Measurements from ENCODE around the gene COL5A1.
"Not testable (repeated sequence)": the region's sequence is repeated elsewhere in the genome, so short reads cannot be mapped to it uniquely, and the experiment has no call there.

The COL5A1 gene

GRCh38 chr9:134710271-134710540, 68.6 kb downstream of the COL5A1 start:
- DNase-seq (ENCODE audit: low read depth): no peak

DNA sequence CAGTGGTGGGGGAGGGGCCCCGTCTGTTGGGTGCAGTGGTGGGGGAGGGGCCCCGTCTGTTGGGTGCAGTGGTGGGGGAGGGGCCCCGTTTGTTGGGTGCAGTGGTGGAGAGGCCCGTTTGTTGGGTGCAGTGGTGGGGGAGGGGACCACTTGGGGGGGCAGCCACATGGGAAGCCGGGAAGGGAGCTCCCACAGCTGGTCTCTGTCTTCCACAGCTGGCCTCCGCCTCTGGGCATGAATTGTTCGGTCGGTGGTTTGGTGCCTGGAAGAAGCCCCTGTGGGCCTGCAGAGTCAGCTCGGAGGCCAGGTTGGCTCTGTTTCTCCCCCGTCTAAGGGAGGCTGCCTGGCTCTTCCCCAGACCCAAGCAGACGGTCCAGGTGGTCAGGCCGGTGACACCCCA, 69.3 kb downstream of the COL5A1 start:
- DNase-seq (ENCODE audit: low read depth): no peak

GRCh38 chr9:134712243-134712642, 70.6 kb downstream of the COL5A1 start:
- no peak for DNase-seq (ENCODE audit: low read depth)

DNA sequence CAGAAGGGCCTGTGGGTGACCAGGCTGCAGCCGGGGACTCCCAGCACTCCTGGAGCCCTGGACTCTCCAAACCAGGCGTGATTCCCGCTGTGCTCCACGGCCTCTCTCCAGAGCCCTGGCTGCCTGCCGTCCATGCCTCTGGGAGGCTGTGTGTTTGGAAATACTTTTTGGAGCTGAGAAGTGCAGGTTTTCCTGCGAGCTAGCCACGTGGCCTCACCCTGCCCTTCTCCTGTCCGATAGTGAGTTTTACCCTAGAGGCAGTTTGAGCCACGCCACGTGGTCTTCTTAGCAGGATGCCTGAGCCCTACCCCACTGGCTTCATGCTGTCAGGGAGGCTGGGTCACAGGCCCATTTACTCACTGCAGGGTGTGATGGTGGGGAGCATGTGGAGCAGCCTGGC, 71.3 kb downstream of the COL5A1 start:
- DNase-seq (ENCODE audit: low read depth): no peak

DNA sequence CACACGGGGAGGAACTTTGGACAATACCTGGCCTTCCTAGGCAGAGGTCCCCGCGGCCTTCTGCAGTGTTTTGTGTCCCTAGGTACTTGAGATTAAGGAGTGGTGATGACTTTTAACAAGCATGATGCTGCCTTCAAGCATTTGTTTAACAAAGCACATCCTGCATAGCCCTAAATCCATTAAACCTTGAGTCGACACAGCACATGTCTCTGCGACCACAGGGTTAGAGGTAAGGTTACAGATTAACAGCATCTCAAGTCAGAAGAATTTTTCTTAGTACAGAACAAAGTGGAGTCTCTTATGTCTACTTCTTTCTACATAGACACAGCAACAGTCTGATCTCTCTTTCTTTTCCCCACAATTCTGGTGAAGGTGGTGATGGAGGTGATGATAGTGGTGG, 73.9 kb downstream of the COL5A1 start:
- DNase-seq (ENCODE audit: low read depth): not testable (repeated sequence)

DNA sequence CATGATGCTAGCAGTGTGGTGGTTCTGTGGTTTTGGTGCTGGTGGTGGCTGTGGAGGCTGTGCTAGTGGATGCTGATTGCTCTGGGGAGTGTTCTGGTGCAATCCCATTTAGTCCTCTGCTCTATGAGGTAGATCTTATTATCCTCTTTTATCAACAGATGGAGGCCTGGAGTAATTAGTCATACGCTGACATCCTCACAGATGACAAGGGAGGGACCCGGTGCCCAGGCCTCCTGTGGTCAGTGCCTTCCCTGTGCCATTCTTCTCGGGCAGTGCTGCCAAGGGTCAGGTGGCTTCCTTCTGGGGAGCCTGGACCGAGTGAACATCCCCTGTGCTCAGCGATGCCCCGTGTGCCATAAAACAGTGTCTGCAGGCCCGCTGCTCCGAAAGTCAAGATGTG, 74.5 kb downstream of the COL5A1 start:
- DNase-seq (ENCODE audit: low read depth): no peak

GRCh38 chr9:134717056-134717455, 75.5 kb downstream of the COL5A1 start:
- no peak for DNase-seq (ENCODE audit: low read depth)

DNA sequence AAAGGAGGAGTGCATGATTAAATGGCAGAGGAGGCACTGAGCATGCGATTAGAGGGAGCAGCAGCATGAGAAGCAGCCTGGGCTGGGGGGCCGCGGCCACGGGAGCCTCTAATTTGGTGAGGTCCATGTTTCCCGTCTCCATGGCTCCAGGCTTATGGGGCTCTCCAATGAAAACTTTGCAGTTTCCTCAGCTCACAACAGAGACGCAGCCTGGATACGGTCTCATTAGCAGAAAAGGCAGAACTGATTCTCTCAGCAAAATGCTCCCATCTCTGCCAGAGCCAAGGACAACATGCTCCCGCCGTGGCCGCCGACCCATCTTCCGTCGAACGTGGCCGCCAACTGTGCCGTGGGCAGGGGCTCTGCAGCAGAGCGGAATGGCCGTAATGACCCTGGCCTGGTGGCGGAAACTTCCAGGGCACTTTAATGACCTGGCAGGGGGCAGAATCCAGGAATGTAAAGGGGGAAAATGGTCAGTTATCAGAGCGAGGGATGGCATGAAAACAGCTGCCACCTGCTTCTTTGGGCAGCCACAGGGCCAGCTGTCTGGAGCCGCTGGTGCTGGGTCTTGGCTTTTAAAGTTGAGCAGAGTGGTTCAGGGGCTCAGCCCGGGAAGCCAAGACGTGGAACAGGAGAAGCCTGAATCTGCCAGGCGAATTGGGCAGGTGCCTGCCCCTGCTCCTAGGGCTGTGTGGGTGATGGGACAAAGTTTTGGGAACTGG, 76.5 kb downstream of the COL5A1 start:
- DNase-seq (ENCODE audit: low read depth): no peak

- no peak for DNase-seq (ENCODE audit: low read depth)
Measured at GRCh38 chr9:134719331-134719730, 77.7 kb downstream of the COL5A1 start.

GRCh38 chr9:134720136-134720753, 78.6 kb downstream of the COL5A1 start:
- no peak for DNase-seq (ENCODE audit: low read depth)

DNA sequence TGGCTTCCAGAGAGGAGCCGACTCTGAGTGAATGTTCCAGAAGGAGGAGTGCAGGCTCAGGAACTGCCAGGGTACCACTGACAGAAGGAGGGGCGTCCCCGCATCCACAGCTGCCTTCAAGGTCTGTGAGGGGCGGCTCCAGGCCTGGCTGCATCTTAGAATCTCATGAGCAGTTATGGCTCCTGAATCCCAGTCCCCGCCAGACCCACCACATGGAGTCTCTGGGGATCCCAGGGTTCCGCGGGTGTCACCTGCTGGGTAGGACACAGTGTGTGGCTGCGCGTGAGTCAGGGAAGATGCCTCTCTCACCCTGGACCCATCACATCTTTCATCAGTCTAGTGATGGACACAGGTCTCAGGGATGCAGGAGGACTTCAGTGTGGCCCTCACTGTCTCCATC, 79.2 kb downstream of the COL5A1 start:
- DNase-seq (ENCODE audit: low read depth): no peak

DNA sequence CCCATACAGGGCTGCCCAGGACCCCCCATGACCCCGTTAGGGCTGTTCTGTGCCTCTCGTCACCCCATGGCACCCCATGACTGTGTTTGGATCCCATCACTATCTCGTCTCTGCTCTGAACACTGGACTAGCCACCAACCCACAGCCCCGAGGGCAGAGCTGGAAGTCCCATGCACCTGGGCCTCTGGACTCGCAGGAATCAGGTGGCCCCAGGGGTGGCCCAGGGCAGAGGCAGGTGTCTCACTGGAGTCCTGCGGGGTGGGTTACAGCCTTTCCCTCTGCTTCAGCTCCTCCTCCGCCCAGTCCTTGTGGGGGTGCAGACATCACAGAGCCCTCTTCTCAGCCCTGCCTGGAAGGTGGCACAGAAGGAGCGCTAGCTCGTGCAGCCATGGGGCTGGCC, 79.7 kb downstream of the COL5A1 start:
- DNase-seq (ENCODE audit: low read depth): no peak

DNA sequence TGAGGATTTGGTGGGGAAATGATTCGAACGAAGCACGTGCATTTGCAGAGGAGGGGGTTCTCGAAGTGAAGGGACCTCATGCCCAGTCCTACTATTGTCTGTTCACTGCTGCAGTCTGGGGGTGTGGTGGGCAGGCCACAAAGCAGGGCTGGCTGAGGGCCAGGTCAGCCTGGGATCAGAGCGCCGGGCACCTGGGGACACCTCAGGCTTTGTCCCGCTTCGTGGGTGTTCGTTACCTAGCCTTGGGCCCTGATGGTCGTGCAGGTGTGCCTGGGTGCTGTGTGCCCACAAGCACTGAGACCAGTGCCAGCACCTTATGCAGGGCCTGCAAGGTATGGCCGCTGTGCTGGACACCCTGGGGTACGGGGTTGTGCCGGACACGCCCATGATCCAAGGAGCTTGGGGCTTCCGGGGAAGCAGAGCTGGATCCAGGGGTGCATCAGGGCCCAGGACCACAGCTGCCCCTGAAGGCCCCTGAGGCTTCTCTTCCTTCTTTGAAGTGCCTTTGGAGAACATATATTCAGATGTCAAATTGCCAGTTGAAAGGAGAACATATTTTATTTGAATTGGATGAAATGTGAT, 80.6 kb downstream of the COL5A1 start:
- DNase-seq (ENCODE audit: low read depth): no peak

DNA sequence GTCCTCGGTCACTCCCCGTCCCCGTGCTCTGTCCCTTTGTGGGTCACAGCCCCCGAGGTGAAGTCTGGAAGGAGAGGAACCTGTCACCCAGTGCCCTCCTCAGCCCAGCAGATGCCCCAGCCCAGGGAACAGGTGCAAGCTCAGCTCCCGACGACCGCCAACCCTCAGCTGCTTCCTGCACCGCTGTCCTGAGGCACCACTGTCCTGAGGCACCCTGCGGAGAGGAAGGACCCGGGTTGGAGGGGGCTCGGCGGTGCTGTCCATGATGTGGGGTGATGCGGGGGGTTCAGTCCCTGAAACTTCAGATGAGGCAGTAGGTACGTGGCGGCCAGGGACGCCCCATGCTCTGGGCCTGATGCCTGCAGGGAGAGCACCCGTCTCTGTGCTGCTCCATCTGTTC, 81.4 kb downstream of the COL5A1 start:
- no peak for DNase-seq (ENCODE audit: low read depth)

DNA sequence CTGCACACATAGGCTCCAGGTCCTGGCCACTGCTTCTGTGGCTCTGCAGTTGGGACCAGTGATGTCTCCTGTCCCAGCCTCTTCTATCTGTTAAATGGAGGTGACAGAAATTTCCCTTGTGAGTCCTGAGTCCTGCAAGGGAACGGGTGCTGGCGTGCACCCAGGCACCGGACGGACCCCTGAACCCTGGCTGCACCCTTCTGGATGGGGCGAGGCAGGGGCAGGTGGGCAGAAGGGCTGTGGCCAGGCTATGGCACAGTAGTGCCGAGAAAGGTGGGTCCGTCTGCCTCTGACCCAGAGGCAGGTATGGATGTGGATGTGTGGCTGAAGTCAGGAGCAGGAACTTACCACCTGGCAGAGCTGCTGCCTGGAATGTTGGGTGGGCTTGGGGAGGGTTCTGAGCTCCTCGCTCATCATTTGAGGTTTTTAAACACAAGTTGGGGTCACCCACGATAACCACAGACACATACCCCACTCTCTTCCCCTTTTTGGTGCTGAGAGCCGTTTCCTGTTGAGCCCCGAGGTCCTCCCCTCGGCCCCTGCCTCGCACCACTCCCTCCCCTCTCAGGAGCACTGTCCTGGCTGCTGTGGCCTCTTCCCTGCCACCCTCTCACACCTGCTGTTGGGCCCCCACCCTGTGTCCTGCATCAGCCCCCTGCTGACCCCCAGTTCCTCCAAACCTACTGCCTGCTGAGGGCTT, 82.0 kb downstream of the COL5A1 start:
- DNase-seq (ENCODE audit: low read depth): no peak

DNA sequence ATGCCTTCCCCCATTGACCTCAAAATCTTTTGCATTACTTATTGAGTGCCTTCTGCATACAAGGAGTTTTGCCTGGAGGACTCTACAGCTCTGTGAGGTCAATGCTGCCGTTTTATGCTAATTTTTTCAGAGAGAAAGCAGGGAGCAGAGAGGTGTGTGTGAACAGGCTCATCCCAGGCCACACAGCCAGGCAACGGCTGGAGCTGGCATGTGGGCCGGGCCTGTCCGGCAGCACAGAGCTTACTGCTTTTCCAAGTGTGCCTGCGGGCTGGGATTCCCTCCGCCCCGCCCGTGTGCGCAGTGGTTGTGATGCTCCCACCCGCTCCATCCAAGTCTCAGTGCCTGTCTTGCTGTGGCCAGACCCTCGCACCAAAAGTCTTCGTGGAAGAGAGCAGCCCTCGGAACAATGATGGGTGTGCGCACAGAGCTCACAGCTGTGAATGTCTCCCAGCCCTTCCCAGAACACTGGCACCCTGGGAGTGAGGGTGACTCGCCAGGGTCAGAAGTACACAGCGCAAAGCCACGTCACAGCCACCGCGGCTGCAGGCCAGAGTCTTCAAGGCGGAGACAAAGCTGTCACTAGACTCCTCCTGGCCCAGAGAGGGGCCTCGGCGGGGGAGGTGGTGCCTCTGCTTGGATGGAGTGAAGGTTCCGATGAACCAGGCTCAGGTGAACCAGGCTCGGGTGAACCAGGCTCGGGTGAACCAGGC, 82.8 kb downstream of the COL5A1 start:
- no peak for DNase-seq (ENCODE audit: low read depth)

DNA sequence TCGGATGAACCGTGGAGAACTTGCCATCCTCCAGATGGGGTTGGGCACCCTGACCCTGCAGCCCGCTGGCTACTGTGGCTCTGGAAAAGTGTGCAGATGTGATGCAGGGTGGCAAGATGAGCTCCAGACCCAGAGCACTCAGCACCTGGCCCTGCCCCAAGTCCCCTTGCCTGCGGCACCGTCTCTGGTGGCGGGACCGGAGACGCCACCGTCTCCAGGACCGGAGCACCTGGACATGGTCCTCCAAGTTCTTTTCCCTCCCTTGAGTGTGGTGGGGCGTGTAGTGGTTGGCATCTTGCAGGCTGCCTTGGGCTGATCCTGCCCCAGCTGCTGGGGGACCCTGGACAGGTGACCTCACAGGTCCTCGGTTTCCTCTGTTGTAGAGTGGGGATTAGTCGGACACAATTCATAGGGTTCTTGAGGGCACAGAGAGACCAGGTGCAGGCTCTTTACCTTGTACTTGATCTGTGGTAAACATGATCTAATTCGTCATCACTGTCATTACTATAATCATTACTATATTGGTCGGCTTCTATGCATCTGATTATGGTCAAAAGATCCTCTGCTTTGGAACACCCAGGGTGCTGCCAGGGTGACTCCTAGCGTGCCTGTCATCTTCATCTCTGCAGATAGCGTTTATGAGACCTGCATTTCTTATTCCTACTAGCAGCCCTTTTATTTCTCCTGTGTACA, 83.5 kb downstream of the COL5A1 start:
- no peak for DNase-seq (ENCODE audit: low read depth)

DNA sequence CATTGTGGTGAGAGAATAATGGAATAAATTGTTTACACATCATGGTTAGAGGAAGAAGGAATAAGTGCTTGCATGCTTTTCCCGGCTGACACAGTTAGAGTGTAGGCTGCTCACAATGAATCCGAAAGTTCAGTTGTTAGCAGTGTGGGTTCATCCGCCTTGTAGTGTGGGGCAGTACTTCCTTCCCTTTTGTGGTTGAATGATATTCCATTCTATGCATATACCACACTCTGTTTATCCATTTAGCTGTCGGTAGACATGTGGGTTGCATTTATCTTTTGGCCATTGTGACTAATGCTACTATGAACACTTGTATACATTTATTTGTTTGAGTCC, 84.0 kb downstream of the COL5A1 start:
- DNase-seq (ENCODE audit: low read depth): no peak

- DNase-seq (ENCODE audit: low read depth): no peak
Measured at GRCh38 chr9:134726026-134726721, 84.6 kb downstream of the COL5A1 start.

GRCh38 chr9:134726722-134727034, 85.1 kb downstream of the COL5A1 start:
- no peak for DNase-seq (ENCODE audit: low read depth)

DNA sequence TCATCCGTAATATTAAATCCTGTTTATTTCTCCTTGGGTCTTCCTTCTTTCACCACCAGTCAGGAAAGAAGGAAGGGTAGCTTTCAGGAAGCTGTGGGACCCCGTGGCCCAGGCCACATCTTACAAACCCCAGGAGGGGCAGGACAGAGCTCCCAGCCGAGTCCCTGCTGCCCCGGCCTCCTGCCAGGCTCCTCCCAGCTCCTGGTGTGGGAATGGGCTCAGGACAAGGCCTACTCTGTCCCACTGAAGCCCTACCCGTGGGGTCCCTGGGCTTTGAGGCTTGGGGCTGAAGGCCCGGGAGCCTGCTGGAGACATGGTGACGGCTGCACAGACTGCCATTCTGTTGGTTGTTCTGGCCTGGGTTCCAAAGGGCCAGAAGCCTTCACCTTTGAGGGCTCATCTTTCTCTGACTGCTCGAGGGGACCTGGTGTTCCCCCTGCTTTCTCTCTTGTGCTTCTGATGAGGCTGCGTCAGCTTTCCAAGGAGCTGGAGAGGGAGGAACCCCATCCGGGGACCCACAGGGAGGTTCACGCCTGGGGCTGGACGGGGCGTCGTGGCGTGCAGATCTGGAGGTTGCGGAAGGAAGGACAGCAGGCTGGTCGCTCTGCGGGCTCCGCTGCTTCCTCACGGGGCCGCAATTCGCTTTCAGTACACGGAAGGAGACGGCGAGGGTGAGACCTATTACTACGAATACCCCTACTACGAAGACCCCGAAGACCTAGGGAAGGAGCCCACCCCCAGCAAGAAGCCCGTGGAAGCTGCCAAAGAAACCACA, 86.6 kb downstream of the COL5A1 start:
- no peak for DNase-seq (ENCODE audit: low read depth)

Data from stimulated activated CD8-positive, alpha-beta memory T cell treated with anti-CD3 and anti-CD28 coated beads, Interleukin-15, amount 100 ng/mL, for 1 hour (primary cell).